HG03558 (cell line): ENCODE data around the gene HCN2.

ENCODE experiments used
- ATAC-seq: cut with Tn5 transposase; IDR thresholded peaks from one replicate; pipeline ENCODE4 v1.9.1; 2021; ENCODE audit warnings: moderate number of reproducible peaks; ENCODE audit not compliant: unreplicated experiment; ENCODE audit errors: extremely low read depth

Gene HCN2

GRCh38 chr19:633786-634639, 44.3 kb downstream of the HCN2 start:
- no peak for ATAC-seq

GRCh38 chr19:634975-635652, 45.4 kb downstream of the HCN2 start:
- ATAC-seq = no peak

GRCh38 chr19:638906-639252, 49.2 kb downstream of the HCN2 start:
- ATAC-seq = no peak

- ATAC-seq = no peak
These were observed 49.8 kb downstream of the HCN2 start, which contains the start of gene FGF22 for GRCh38 chr19:639253-640160. Gene FGF22 (plus strand): TSS chr19:639879. CDS start chr19:639926, 47 bp downstream.

- ATAC-seq = no peak
These were observed 50.5 kb downstream of the HCN2 start for GRCh38 chr19:640161-640558.

- ATAC-seq = no peak
These were observed 51.0 kb downstream of the HCN2 start for GRCh38 chr19:640606-641189.

GRCh38 chr19:641702-642101, 52.0 kb downstream of the HCN2 start:
- ATAC-seq = no peak

- ATAC-seq = no peak
These were observed 53.4 kb downstream of the HCN2 start for GRCh38 chr19:642767-643727.

- no peak for ATAC-seq
These were observed 54.1 kb downstream of the HCN2 start for GRCh38 chr19:643736-644135.

GRCh38 chr19:644363-644762, 54.7 kb downstream of the HCN2 start:
- no peak for ATAC-seq

- ATAC-seq = no peak
These were observed 55.1 kb downstream of the HCN2 start for GRCh38 chr19:644789-645188.

GRCh38 chr19:645912-646778, 56.5 kb downstream of the HCN2 start:
- ATAC-seq = no peak

- no peak for ATAC-seq
These were observed 57.3 kb downstream of the HCN2 start for GRCh38 chr19:646779-647565.

GRCh38 chr19:647566-648284, 58.0 kb downstream of the HCN2 start:
- ATAC-seq = no peak

- ATAC-seq = no peak
These were observed 58.6 kb downstream of the HCN2 start for GRCh38 chr19:648305-648704.

GRCh38 chr19:648904-649801, 59.5 kb downstream of the HCN2 start:
- no peak for ATAC-seq
